Tibial nerve (tissue), 3 donors: Measurements from ENCODE around the gene STOM.

Experiments
- POLR2A ChIP-seq, 2 donors: fragments of 450-650 bp; IDR thresholded peaks; one replicate each; pipeline ENCODE4 v1.6.1; 2017; ENCODE audit warnings: antibody characterized with exemption in 2 of 2, mild to moderate bottlenecking in 2 of 2, moderate library complexity in 2 of 2
- TF ChIP-seq, protein P1 (sequence below), 5 experiments: fragments of 200-600 bp in 3 of 5; fragments of 450-650 bp in 2 of 5; sonication (generic) in 3 of 5; IDR thresholded peaks; one replicate each; pipeline ENCODE4 v1.5.1; 2016 to 2019; ENCODE audit warnings: antibody characterized with exemption in 5 of 5, mild to moderate bottlenecking in 3 of 5, moderate library complexity in 2 of 5

- TF ChIP-seq, protein P1, sequence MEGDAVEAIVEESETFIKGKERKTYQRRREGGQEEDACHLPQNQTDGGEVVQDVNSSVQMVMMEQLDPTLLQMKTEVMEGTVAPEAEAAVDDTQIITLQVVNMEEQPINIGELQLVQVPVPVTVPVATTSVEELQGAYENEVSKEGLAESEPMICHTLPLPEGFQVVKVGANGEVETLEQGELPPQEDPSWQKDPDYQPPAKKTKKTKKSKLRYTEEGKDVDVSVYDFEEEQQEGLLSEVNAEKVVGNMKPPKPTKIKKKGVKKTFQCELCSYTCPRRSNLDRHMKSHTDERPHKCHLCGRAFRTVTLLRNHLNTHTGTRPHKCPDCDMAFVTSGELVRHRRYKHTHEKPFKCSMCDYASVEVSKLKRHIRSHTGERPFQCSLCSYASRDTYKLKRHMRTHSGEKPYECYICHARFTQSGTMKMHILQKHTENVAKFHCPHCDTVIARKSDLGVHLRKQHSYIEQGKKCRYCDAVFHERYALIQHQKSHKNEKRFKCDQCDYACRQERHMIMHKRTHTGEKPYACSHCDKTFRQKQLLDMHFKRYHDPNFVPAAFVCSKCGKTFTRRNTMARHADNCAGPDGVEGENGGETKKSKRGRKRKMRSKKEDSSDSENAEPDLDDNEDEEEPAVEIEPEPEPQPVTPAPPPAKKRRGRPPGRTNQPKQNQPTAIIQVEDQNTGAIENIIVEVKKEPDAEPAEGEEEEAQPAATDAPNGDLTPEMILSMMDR (IDR thresholded peaks at IDR 0.05) = peak in 1 of 5 experiments; percentile 4
- TF ChIP-seq POLR2A (IDR thresholded peaks at IDR 0.05) = no peak
Observed at GRCh38 chr9:121294866-121295661, 75.0 kb downstream of the STOM start.
